ENCODE data around the gene POLR2M.

GRCh38 chr15:57681011-57681410 is 25.5 kb upstream of the POLR2M start:
- TF ChIP-seq CTCF (IDR thresholded peaks at IDR 0.05; ENCODE audit: extremely low read depth in 1 of 2, insufficient read depth in 1 of 2, low read depth in 1 of 2, low read length in 2 of 2): no peak
- TF ChIP-seq JUN (IDR thresholded peaks at IDR 0.05; ENCODE audit: borderline replicate concordance, insufficient read depth, insufficient read length, low read depth): no peak
- no peak for TF ChIP-seq POLR2A (IDR thresholded peaks at IDR 0.05; ENCODE audit: low read depth, low read length)
- no peak for TF ChIP-seq POLR2AphosphoS5 (IDR thresholded peaks at IDR 0.05; ENCODE audit: insufficient read depth, low read depth, low read length)
- no peak for TF ChIP-seq EZH2 (IDR thresholded peaks at IDR 0.05; ENCODE audit: borderline replicate concordance, low read depth, low read length, severe bottlenecking)
- no peak for TF ChIP-seq MAX (IDR thresholded peaks at IDR 0.05; ENCODE audit: insufficient read depth, insufficient read length)
- TF ChIP-seq FOS (IDR thresholded peaks at IDR 0.05; ENCODE audit: borderline replicate concordance, insufficient read depth, low read length): no peak
- TF ChIP-seq MYC (IDR thresholded peaks at IDR 0.05; ENCODE audit: low read depth, low read length): no peak
- TF ChIP-seq GATA2 (IDR thresholded peaks at IDR 0.05; ENCODE audit: insufficient read depth, insufficient read length, low read depth, low read length): no peak
